GM03348 (cell line): ENCODE measurements around the gene HELZ2.

Source experiments
- DNase-seq: peaks from one replicate; pipeline ENCODE4 v3.0.0; 2012; ENCODE audit warnings: low spot score

Gene HELZ2

GRCh38 chr20:63552481-63553249 lies 21.4 kb downstream of the HELZ2 start:
- DNase-seq = no peak

GRCh38 chr20:63551068-63551467 lies 23.0 kb downstream of the HELZ2 start:
- no peak for DNase-seq

GRCh38 chr20:63549679-63550282 lies 24.3 kb downstream of the HELZ2 start:
- no peak for DNase-seq

GRCh38 chr20:63549019-63549418 lies 25.0 kb downstream of the HELZ2 start:
- no peak for DNase-seq

GRCh38 chr20:63548542-63548941 lies 25.5 kb downstream of the HELZ2 start:
- DNase-seq = no peak

- no peak for DNase-seq
Measured at GRCh38 chr20:63547725-63548480, 26.1 kb downstream of the HELZ2 start, which contains the start of gene SRMS. Gene SRMS (minus strand): TSS chr20:63547749. CDS start chr20:63547463, 286 bp downstream.

- no peak for DNase-seq
Measured at GRCh38 chr20:63546956-63547724, 26.9 kb downstream of the HELZ2 start.

- DNase-seq = no peak
Measured at GRCh38 chr20:63546256-63546955, 27.6 kb downstream of the HELZ2 start.

GRCh38 chr20:63545814-63546213 lies 28.2 kb downstream of the HELZ2 start:
- DNase-seq = no peak

GRCh38 chr20:63544958-63545516 lies 29.0 kb downstream of the HELZ2 start:
- DNase-seq = no peak

GRCh38 chr20:63544241-63544957 lies 29.6 kb downstream of the HELZ2 start:
- DNase-seq = no peak

- no peak for DNase-seq
Measured at GRCh38 chr20:63543733-63544132, 30.3 kb downstream of the HELZ2 start.

- DNase-seq = no peak
Measured at GRCh38 chr20:63543131-63543530, 30.9 kb downstream of the HELZ2 start.

GRCh38 chr20:63542696-63543095 lies 31.3 kb downstream of the HELZ2 start:
- DNase-seq = no peak

GRCh38 chr20:63542031-63542559 lies 31.9 kb downstream of the HELZ2 start:
- no peak for DNase-seq

- DNase-seq = no peak
Measured at GRCh38 chr20:63541371-63541770, 32.7 kb downstream of the HELZ2 start.

GRCh38 chr20:63540417-63541186 lies 33.4 kb downstream of the HELZ2 start:
- peak; percentile 54 for DNase-seq

- no peak for DNase-seq
Measured at GRCh38 chr20:63539441-63540370, 34.3 kb downstream of the HELZ2 start.
